T-cell (primary cell): ENCODE data around the gene FAM151A. TPM values are rescaled to one million over a fixed set of nuclear protein-coding genes. Genes with fewer than 3 reads are reported as not detected.

Experiments used
- ATAC-seq, 4 experiments: fragments of 200-7000 bp in 3 of 4; fragments of 150-1000 bp in 1 of 4; cut with Tn5 transposase; replicated peaks in 1 of 4; 1 replicate in 3 of 4; 2 replicates in 1 of 4; pipeline ENCODE4 v1.10.0; 2021; ENCODE audit warnings: moderate library complexity in 3 of 4, mild to moderate bottlenecking in 2 of 4, moderate number of reproducible peaks in 1 of 4
- CTCF ChIA-PET, 2 donors: fragments of 300-600 bp; sonication (Branson Sonifier 250); formaldehyde crosslinking; loops; one replicate each; lab custom pipeline; 2022; ENCODE audit warnings: antibody characterized with exemption in 2 of 2; lab: Charles Lee
- POLR2A ChIA-PET, 2 donors: fragments of 300-600 bp; sonication (Branson Sonifier 250); formaldehyde crosslinking; loops; one replicate each; lab custom pipeline; 2022; ENCODE audit warnings: antibody characterized with exemption in 2 of 2; lab: Charles Lee
- DNase-seq, 35 experiments: peaks; one replicate each; pipeline versions ENCODE4 v3.0.0 to v3.0.0-alpha.2; 2013 to 2023
- H3K27ac ChIP-seq: one replicate; pipeline ENCODE4 v1.5.1; 2013; ENCODE audit warnings: low read length
- H3K27me3 ChIP-seq, 2 experiments: replicated peaks in 1 of 2; 1 replicate in 1 of 2; 2 replicates in 1 of 2; pipeline versions ENCODE4 v1.6.1 to v1.7.0; 2013; ENCODE audit warnings: low read length in 1 of 2, mixed read lengths in 1 of 2; ENCODE audit not compliant: control insufficient read depth in 2 of 2, insufficient read depth in 2 of 2; ENCODE audit errors: extremely low read depth in 1 of 2
- H3K36me3 ChIP-seq, 2 donors: 1 replicate in 1 of 2; 2 replicates in 1 of 2; pipeline versions ENCODE4 v1.6.1 to v1.7.0; 2013; ENCODE audit warnings: low read length in 1 of 2; ENCODE audit not compliant: control insufficient read depth in 2 of 2, insufficient read depth in 1 of 2; ENCODE audit errors: extremely low read depth in 1 of 2
- H3K4me1 ChIP-seq, 2 experiments: 1 replicate in 1 of 2; 2 replicates in 1 of 2; pipeline versions ENCODE4 v1.6.1 to v1.7.0; 2013; ENCODE audit warnings: low read length in 2 of 2, mixed read lengths in 1 of 2; ENCODE audit not compliant: insufficient read depth in 2 of 2, control insufficient read depth in 1 of 2; ENCODE audit errors: extremely low read depth in 1 of 2
- H3K4me3 ChIP-seq, 2 donors: 1 replicate in 1 of 2; 2 replicates in 1 of 2; pipeline versions ENCODE4 v1.5.1 to v1.7.0; 2013; ENCODE audit warnings: mild to moderate bottlenecking in 2 of 2, low read length in 1 of 2, moderate library complexity in 1 of 2; ENCODE audit not compliant: control insufficient read depth in 1 of 2; ENCODE audit errors: extremely low read depth in 1 of 2
- H3K9me3 ChIP-seq: 2 replicates; pipeline ENCODE4 v1.7.0; 2013
- H3K27ac Mint-ChIP-seq, 2 donors: one replicate each; pipeline ENCODE4 v1.8.0; 2020 to 2021; ENCODE audit warnings: mild to moderate bottlenecking in 2 of 2, mixed read lengths in 2 of 2
- H3K27me3 Mint-ChIP-seq, 2 donors: one replicate each; pipeline ENCODE4 v1.8.0; 2021 to 2022; ENCODE audit warnings: mixed read lengths in 2 of 2
- H3K36me3 Mint-ChIP-seq: one replicate; pipeline ENCODE4 v1.8.0; 2021; ENCODE audit warnings: mixed read lengths
- H3K4me1 Mint-ChIP-seq, 3 donors: one replicate each; pipeline ENCODE4 v1.8.0; 2020 to 2022; ENCODE audit warnings: mixed read lengths in 3 of 3, mild to moderate bottlenecking in 1 of 3
- H3K4me3 Mint-ChIP-seq, 3 donors: one replicate each; pipeline ENCODE4 v1.8.0; 2020 to 2022; ENCODE audit warnings: mild to moderate bottlenecking in 3 of 3, mixed read lengths in 3 of 3, moderate library complexity in 3 of 3
- H3K9me3 Mint-ChIP-seq, 3 donors: one replicate each; pipeline ENCODE4 v1.8.0; 2020 to 2022; ENCODE audit warnings: mixed read lengths in 3 of 3
- WGBS: methylation state at CpG from one replicate; pipeline ENCODE4 v1.1.5; 2013; ENCODE audit warnings: missing lambda C conversion rate; ENCODE audit not compliant: insufficient coverage; 5-methylcytosine and 5-hydroxymethylcytosine counted together
- total RNA-seq, 35 experiments: library from RNA in 6 of 35; stranded (reverse) in 6 of 35; fragments of 120-200 nt in 1 of 35; gene quantifications; one replicate each; pipeline versions ENCODE4 v1.2.1 to v1.2.4 and lab custom pipeline; 2013 to 2026

Gene FAM151A
- total RNA-seq, 5 donors from 2014 or later (not counting 1 experiment from before 2014, with no cell fraction given) = not detected

- Histone ChIP-seq H3K36me3 (no peaks in the 10 kb centered on the region), H3K4me3 (no peak overlapping the region), H3K9me3 (no peaks in the 10 kb centered on the region), H3K27ac (no peak overlapping the region), H3K27me3 (no peaks in the 10 kb centered on the region), H3K4me1 (no peaks in the 10 kb centered on the region)
- Mint-ChIP-seq H3K27me3 (peaks cover 5 to 16% of the 10 kb centered on the region in 2 donors), H3K27ac (no peak overlapping the region), H3K4me1 (no peaks in the 10 kb centered on the region), H3K9me3 (no peaks in the 10 kb centered on the region), H3K4me3 (no peak overlapping the region), H3K36me3 (no peaks in the 10 kb centered on the region)
- POLR2A ChIA-PET = no interaction called here
- no CpG with 5 or more reads among the region's 3 CpGs for WGBS
- ATAC-seq (no peak), DNase-seq (no peak)
- CTCF ChIA-PET = interaction anchor here in 1 of 2 donors (0.9 kb wide), 1 partner anchor 13 kb away, joined by 3 read pairs; no protein-coding TSS in a partner anchor
These were observed 27.1 kb upstream of the FAM151A start for GRCh38 chr1:54650417-54650816.

- no peaks in the 10 kb centered on the region for H3K9me3 ChIP-seq
- DNase-seq (no peak), ATAC-seq (no peak)
- ChIA-PET POLR2A (no interaction called here), CTCF (interaction anchor here in 1 of 2 donors (0.6 kb wide), 1 partner anchor 309 kb away, joined by 6 read pairs; no protein-coding TSS in a partner anchor)
- no peak overlapping the region for H3K27ac ChIP-seq
- H3K4me1 ChIP-seq = no peaks in the 10 kb centered on the region
- Mint-ChIP-seq H3K9me3 (no peaks in the 10 kb centered on the region), H3K36me3 (no peaks in the 10 kb centered on the region), H3K4me1 (no peaks in the 10 kb centered on the region), H3K4me3 (no peak overlapping the region), H3K27ac (no peak overlapping the region), H3K27me3 (peaks cover 5 to 16% of the 10 kb centered on the region in 2 donors)
- H3K27me3 ChIP-seq = no peaks in the 10 kb centered on the region
- H3K36me3 ChIP-seq = no peaks in the 10 kb centered on the region
- no peak overlapping the region for H3K4me3 ChIP-seq
- WGBS = no CpG with 5 or more reads among the region's 1 CpG
These were observed 26.6 kb upstream of the FAM151A start for GRCh38 chr1:54649921-54650320.

- Mint-ChIP-seq H3K36me3 (no peaks in the 10 kb centered on the region), H3K27ac (no peak overlapping the region), H3K27me3 (peaks cover 5 to 16% of the 10 kb centered on the region in 2 donors), H3K9me3 (no peaks in the 10 kb centered on the region), H3K4me3 (no peak overlapping the region), H3K4me1 (no peaks in the 10 kb centered on the region)
- DNase-seq = no peak
- ATAC-seq = no peak
- H3K36me3 ChIP-seq = no peaks in the 10 kb centered on the region
- H3K4me3 ChIP-seq = no peak overlapping the region
- H3K9me3 ChIP-seq = no peaks in the 10 kb centered on the region
- H3K27ac ChIP-seq = no peak overlapping the region
- 57% methylated on average over 3 of the region's 5 CpGs for WGBS
- no peaks in the 10 kb centered on the region for H3K4me1 ChIP-seq
- ChIA-PET POLR2A (no interaction called here), CTCF (interaction anchor here in 1 of 2 donors (0.6 kb wide), 1 partner anchor 310 kb away, joined by 6 read pairs; no protein-coding TSS in a partner anchor)
- H3K27me3 ChIP-seq = no peaks in the 10 kb centered on the region
These were observed 26.0 kb upstream of the FAM151A start for GRCh38 chr1:54649130-54649898.

- DNase-seq (no peak), ATAC-seq (no peak)
- Mint-ChIP-seq H3K27ac (no peak overlapping the region), H3K27me3 (peaks cover 5 to 13% of the 10 kb centered on the region in 2 donors), H3K9me3 (peaks cover 5 to 7% (median 7%) of the 10 kb centered on the region in 3 donors), H3K4me1 (no peaks in the 10 kb centered on the region), H3K36me3 (no peaks in the 10 kb centered on the region), H3K4me3 (no peak overlapping the region)
- no peaks in the 10 kb centered on the region for H3K36me3 ChIP-seq
- no peak overlapping the region for H3K4me3 ChIP-seq
- 93% methylated on average over 6 of the region's 7 CpGs for WGBS
- no peaks in the 10 kb centered on the region for H3K4me1 ChIP-seq
- H3K27me3 ChIP-seq = no peaks in the 10 kb centered on the region
- CTCF ChIA-PET = no interaction called here
- peaks cover 4% of the 10 kb centered on the region for H3K9me3 ChIP-seq
- POLR2A ChIA-PET = no interaction called here
- H3K27ac ChIP-seq = no peak overlapping the region
These were observed 22.7 kb upstream of the FAM151A start for GRCh38 chr1:54645806-54646676.

GRCh38 chr1:54643736-54644135 is 20.4 kb upstream of the FAM151A start:
- peaks cover 7 to 13% of the 10 kb centered on the region in 2 donors for H3K27me3 Mint-ChIP-seq
- no peaks in the 10 kb centered on the region for H3K36me3 ChIP-seq
- H3K36me3 Mint-ChIP-seq = no peaks in the 10 kb centered on the region
- ChIA-PET POLR2A (no interaction called here), CTCF (no interaction called here)
- no peak overlapping the region for H3K4me3 ChIP-seq
- peaks cover 0 to 3% of the 10 kb centered on the region in 2 experiments for H3K27me3 ChIP-seq
- ATAC-seq = no peak
- no peak overlapping the region for H3K4me3 Mint-ChIP-seq
- H3K27ac ChIP-seq = no peak overlapping the region
- no peak overlapping the region for H3K27ac Mint-ChIP-seq
- no peak for DNase-seq
- no peaks in the 10 kb centered on the region for H3K4me1 ChIP-seq
- no peaks in the 10 kb centered on the region for H3K4me1 Mint-ChIP-seq
- H3K9me3 Mint-ChIP-seq = peaks cover 5 to 7% (median 7%) of the 10 kb centered on the region in 3 donors
- H3K9me3 ChIP-seq = peaks cover 4% of the 10 kb centered on the region
